Neural progenitor cell (in vitro differentiated cells): ENCODE measurements around the gene LPIN2.
"Not testable (repeated sequence)": the region's sequence is repeated elsewhere in the genome, so short reads cannot be mapped to it uniquely, and the experiment has no call there.

Source experiments
- CTCF ChIP-seq: fragments of 200-600 bp; sonication (generic); IDR thresholded peaks from 2 replicates; pipeline ENCODE4 v1.5.1; 2017; ENCODE audit warnings: antibody characterized with exemption, mild to moderate bottlenecking
- EZH2 ChIP-seq: fragments of 200-600 bp; sonication (generic); IDR thresholded peaks from 2 replicates; pipeline ENCODE4 v1.6.1; 2017; ENCODE audit warnings: antibody characterized with exemption, mild to moderate bottlenecking, moderate library complexity
- EZH2phosphoT487 ChIP-seq: fragments of 200-600 bp; sonication (generic); IDR thresholded peaks from 2 replicates; pipeline ENCODE4 v1.6.1; 2017; ENCODE audit warnings: antibody characterized with exemption

DNA sequence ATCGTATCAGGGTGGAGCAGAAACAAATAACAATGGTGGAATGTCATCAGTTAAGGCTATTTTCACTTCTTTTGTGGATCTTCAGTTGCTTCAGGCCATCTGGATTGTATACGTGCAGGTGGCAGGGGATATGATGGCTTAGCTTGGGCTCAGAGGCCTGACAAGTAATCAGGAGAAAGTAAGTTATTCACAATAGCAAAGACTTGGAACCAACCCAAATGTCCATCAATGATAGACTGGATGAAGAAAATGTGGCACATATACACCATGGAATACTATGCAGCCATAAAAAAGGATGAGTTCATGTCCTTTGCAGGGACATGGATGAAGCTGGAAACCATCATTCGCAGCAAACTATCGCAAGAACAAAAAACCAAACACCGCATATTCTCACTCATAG lies 10.7 kb upstream of the LPIN2 start:
- not testable (repeated sequence) for TF ChIP-seq CTCF, EZH2phosphoT487, EZH2
